ENCODE measurements around the gene CFAP100.

CFAP100 gene

GRCh38 chr3:126479642-126480041 is 84.9 kb downstream of the CFAP100 start:
- no peak for DNase-seq (ENCODE audit: low read depth in 2 of 2)

- DNase-seq (ENCODE audit: low read depth in 2 of 2), result no peak
Measured at GRCh38 chr3:126480206-126480605, 85.5 kb downstream of the CFAP100 start.

GRCh38 chr3:126480861-126481260 is 86.2 kb downstream of the CFAP100 start:
- no peak for DNase-seq (ENCODE audit: low read depth in 2 of 2)

- DNase-seq (ENCODE audit: low read depth in 2 of 2), result no peak
Measured at GRCh38 chr3:126481808-126482502, 87.2 kb downstream of the CFAP100 start.

- DNase-seq (ENCODE audit: low read depth in 2 of 2), result no peak
Measured at GRCh38 chr3:126482503-126483255, 88.0 kb downstream of the CFAP100 start.

- no peak for DNase-seq (ENCODE audit: low read depth in 2 of 2)
Measured at GRCh38 chr3:126483321-126483761, 88.6 kb downstream of the CFAP100 start.

GRCh38 chr3:126484148-126484547 is 89.4 kb downstream of the CFAP100 start:
- DNase-seq (ENCODE audit: low read depth in 2 of 2), result no peak

GRCh38 chr3:126484662-126485061 is 90.0 kb downstream of the CFAP100 start:
- no peak for DNase-seq (ENCODE audit: low read depth in 2 of 2)

- DNase-seq (ENCODE audit: low read depth in 2 of 2), result no peak
Measured at GRCh38 chr3:126485176-126485897, 90.6 kb downstream of the CFAP100 start.

GRCh38 chr3:126485956-126486355 is 91.2 kb downstream of the CFAP100 start:
- no peak for DNase-seq (ENCODE audit: low read depth in 2 of 2)
